Parathyroid adenoma (tissue), 2 donors: ENCODE data around the gene PGM1.

Experiments used
- H2AFZ ChIP-seq: fragments of 300-600 bp; sonication (generic); one replicate; pipeline ENCODE4 v1.7.0; 2017; ENCODE audit warnings: antibody characterized with exemption, mild to moderate bottlenecking
- H3K27ac ChIP-seq: fragments of 300-600 bp; sonication (generic); one replicate; pipeline ENCODE4 v1.7.0; 2017
- H3K27me3 ChIP-seq: fragments of 300-600 bp; sonication (generic); one replicate; pipeline ENCODE4 v1.7.0; 2017; ENCODE audit warnings: low read length; ENCODE audit not compliant: control insufficient read depth, insufficient read depth
- H3K36me3 ChIP-seq: fragments of 300-600 bp; sonication (generic); one replicate; pipeline ENCODE4 v1.7.0; 2017; ENCODE audit warnings: low read length; ENCODE audit not compliant: control insufficient read depth, insufficient read depth
- H3K4me1 ChIP-seq: fragments of 300-600 bp; sonication (generic); one replicate; pipeline ENCODE4 v1.7.0; 2017; ENCODE audit warnings: control low read depth
- H3K4me2 ChIP-seq: fragments of 300-600 bp; sonication (generic); one replicate; pipeline ENCODE4 v1.7.0; 2017; ENCODE audit warnings: low read length
- H3K4me3 ChIP-seq: fragments of 300-600 bp; sonication (generic); one replicate; pipeline ENCODE4 v1.7.0; 2017; ENCODE audit warnings: low read depth, low read length
- H3K79me2 ChIP-seq: fragments of 300-600 bp; sonication (generic); one replicate; pipeline ENCODE4 v1.7.0; 2017; ENCODE audit warnings: control low read depth
- H3K9ac ChIP-seq: fragments of 300-600 bp; sonication (generic); one replicate; pipeline ENCODE4 v1.7.0; 2017; ENCODE audit warnings: mild to moderate bottlenecking
- H3K9me3 ChIP-seq: fragments of 300-600 bp; sonication (generic); one replicate; pipeline ENCODE4 v1.7.0; 2017; ENCODE audit warnings: low read length; ENCODE audit not compliant: control insufficient read depth
- TF ChIP-seq, protein P1 (sequence below): fragments of 300-600 bp; sonication (generic); IDR thresholded peaks from one replicate; pipeline ENCODE4 v1.7.0; 2017; ENCODE audit warnings: antibody characterized with exemption, mild to moderate bottlenecking
- donor health status: primary hyperparathyroidism.

Gene PGM1

DNA sequence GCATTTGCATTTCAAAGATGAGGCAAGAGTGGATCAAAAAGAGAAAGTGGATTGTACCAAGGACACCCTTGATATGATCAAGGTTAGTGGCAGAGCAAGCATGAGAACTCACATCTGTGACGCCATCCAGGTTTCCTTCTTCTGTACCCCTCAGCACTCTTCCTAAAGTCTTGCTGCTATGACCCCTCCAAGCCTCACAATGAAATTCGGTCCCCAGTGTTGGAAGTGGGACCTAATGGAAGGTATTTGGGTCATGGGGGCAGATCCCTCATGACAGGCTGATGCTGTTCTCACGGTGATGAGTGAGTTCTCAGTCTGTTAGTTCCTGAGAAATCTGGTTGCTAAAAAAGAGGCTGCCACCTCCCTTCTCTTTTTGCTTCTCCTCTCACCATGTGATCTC lies 86.4 kb downstream of the PGM1 start:
- Histone ChIP-seq H3K4me1 (no peaks in the 10 kb centered on the region), H3K4me3 (no peak overlapping the region), H2AFZ (no peak overlapping the region), H3K9ac (no peak overlapping the region), H3K79me2 (no peaks in the 10 kb centered on the region), H3K36me3 (no peaks in the 10 kb centered on the region), H3K27me3 (no peaks in the 10 kb centered on the region), H3K9me3 (no peaks in the 10 kb centered on the region), H3K4me2 (no peak overlapping the region), H3K27ac (no peak overlapping the region)
- TF ChIP-seq, protein P1, sequence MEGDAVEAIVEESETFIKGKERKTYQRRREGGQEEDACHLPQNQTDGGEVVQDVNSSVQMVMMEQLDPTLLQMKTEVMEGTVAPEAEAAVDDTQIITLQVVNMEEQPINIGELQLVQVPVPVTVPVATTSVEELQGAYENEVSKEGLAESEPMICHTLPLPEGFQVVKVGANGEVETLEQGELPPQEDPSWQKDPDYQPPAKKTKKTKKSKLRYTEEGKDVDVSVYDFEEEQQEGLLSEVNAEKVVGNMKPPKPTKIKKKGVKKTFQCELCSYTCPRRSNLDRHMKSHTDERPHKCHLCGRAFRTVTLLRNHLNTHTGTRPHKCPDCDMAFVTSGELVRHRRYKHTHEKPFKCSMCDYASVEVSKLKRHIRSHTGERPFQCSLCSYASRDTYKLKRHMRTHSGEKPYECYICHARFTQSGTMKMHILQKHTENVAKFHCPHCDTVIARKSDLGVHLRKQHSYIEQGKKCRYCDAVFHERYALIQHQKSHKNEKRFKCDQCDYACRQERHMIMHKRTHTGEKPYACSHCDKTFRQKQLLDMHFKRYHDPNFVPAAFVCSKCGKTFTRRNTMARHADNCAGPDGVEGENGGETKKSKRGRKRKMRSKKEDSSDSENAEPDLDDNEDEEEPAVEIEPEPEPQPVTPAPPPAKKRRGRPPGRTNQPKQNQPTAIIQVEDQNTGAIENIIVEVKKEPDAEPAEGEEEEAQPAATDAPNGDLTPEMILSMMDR = no peak

DNA sequence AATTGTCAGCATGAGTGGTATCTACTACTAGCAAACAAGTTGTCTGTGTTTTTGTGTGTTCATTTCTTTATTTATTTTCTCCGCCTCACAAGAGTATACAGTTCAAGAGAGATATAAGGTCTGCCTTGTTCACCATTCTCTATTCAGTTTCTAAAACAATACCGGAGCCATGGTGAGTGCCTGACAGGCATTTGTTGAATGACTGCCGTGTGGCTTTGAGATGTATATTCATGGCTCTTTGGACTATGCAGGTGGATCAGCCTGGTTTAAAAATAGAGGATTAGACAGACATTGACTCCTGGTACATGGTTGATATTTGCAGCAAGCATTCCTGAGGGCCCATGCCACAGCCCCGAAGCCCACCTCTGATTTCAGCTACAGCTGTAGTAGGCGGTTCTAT lies 89.7 kb downstream of the PGM1 start:
- Histone ChIP-seq H3K36me3 (no peaks in the 10 kb centered on the region), H3K79me2 (no peaks in the 10 kb centered on the region), H3K4me1 (no peaks in the 10 kb centered on the region), H3K9ac (no peak overlapping the region), H3K4me2 (no peak overlapping the region), H3K27ac (no peak overlapping the region), H3K9me3 (no peaks in the 10 kb centered on the region), H3K4me3 (no peak overlapping the region), H2AFZ (no peak overlapping the region), H3K27me3 (no peaks in the 10 kb centered on the region)
- TF ChIP-seq, protein P1 = no peak

DNA sequence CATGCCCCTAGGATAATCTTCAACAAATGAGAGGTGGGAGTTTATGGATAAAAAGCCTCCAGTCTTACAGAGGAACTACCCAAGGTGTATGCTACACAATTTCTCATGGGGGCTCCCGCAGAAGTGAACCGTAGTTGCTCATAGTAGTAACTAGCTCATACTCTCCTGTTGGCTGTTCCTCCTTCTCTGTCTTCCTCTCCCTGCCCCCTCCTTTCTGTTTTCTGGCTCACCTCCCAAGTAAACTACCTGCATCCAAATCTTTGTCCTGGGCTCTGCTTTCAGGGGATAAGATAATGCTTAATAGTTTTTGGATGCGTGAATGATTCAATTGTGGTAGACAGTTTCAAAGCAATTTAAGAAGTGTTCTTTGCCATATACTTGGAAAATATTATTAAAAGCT lies 90.5 kb downstream of the PGM1 start:
- Histone ChIP-seq H2AFZ (no peak overlapping the region), H3K36me3 (no peaks in the 10 kb centered on the region), H3K4me2 (peak overlapping the region; percentile 6), H3K27me3 (no peaks in the 10 kb centered on the region), H3K9ac (no peak overlapping the region), H3K9me3 (no peaks in the 10 kb centered on the region), H3K4me1 (no peaks in the 10 kb centered on the region), H3K79me2 (no peaks in the 10 kb centered on the region), H3K4me3 (no peak overlapping the region), H3K27ac (no peak overlapping the region)
- TF ChIP-seq, protein P1 = no peak

DNA sequence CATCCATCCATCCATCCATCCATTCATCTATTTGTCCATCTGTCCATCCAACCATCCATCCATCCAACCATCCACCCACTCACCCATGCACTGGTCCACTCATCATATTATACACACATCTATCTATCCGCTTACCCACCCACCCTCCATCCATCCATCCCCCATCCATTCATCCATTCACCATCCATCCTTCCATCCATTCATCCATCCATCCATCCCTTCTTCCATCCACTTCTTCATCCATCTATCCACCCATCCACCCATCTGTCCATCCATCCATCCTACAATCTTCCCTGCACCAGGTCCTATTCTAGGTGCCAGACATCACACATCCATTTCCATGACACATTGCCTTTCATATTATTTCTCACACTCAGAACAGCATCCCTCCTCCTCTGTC lies 93.5 kb downstream of the PGM1 start:
- no peak overlapping the region for H3K9ac ChIP-seq
- no peak overlapping the region for H3K4me2 ChIP-seq
- no peak overlapping the region for H2AFZ ChIP-seq
- H3K27ac ChIP-seq = no peak overlapping the region
- no peaks in the 10 kb centered on the region for H3K9me3 ChIP-seq
- H3K36me3 ChIP-seq = no peaks in the 10 kb centered on the region
- H3K4me3 ChIP-seq = no peak overlapping the region
- no peaks in the 10 kb centered on the region for H3K79me2 ChIP-seq
- no peaks in the 10 kb centered on the region for H3K27me3 ChIP-seq
- no peaks in the 10 kb centered on the region for H3K4me1 ChIP-seq
- TF ChIP-seq, protein P1 = no peak

DNA sequence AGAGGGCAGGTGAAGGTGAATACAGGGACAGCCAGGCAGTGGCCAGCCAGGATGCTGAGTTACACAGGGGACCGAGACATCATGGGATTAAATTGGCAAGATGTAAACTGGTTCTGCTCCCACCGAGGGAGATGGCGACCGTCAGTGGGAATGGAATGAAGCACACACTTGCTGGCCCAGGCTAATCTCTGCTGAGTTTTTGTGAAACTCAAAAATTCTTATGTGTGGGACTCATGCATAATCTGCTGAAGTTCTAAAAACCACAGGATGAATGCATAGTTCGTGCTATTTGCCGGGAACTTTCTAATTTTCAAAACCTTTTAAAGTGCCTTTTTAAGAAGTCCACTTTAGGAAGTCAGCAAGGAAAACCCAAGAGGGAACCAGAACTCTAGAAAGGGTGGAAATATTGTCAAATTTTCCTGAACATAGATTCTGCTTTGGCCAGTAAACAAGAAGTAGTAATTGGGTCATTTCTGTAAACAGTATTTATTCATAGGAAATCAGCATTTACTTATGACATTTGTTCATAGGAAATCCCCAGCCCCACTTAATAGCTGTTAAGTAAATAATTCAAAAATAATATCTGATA lies 95.2 kb downstream of the PGM1 start:
- no peak overlapping the region for H3K4me3 ChIP-seq
- no peaks in the 10 kb centered on the region for H3K36me3 ChIP-seq
- no peak overlapping the region for H3K9ac ChIP-seq
- TF ChIP-seq, protein P1 = no peak
- H3K27me3 ChIP-seq = no peaks in the 10 kb centered on the region
- no peak overlapping the region for H2AFZ ChIP-seq
- H3K9me3 ChIP-seq = no peaks in the 10 kb centered on the region
- no peak overlapping the region for H3K4me2 ChIP-seq
- H3K27ac ChIP-seq = no peak overlapping the region
- no peaks in the 10 kb centered on the region for H3K4me1 ChIP-seq
- no peaks in the 10 kb centered on the region for H3K79me2 ChIP-seq
